Pancreas (tissue), 10 donors: Measurements from ENCODE around the gene LAMC3. TPM values are rescaled to one million over a fixed set of nuclear protein-coding genes. Genes with fewer than 3 reads are reported as not detected.

Experiments used
- ATAC-seq, 4 donors: fragments of 200-7000 bp; cut with Tn5 transposase; one replicate each; pipeline versions ENCODE4 v1.8.0 to v1.9.1; 2020; ENCODE audit warnings: mild to moderate bottlenecking in 4 of 4, moderate library complexity in 4 of 4
- DNase-seq, 6 donors: peaks; one replicate each; pipeline ENCODE4 v3.0.0-alpha.2; 2020
- FAIRE-seq: peaks from 2 replicates; lab custom pipeline; 2012; peaks lifted over from hg19 to GRCh38; lab: Jason Lieb, UNC
- H3K27ac ChIP-seq, 4 donors: fragments of 200-600 bp; sonication (generic); 1 replicate in 3 of 4; 2 replicates in 1 of 4; pipeline versions ENCODE4 v1.5.0 to v1.8.0; 2020
- H3K27me3 ChIP-seq, 4 donors: fragments of 200-600 bp; one replicate each; pipeline ENCODE4 v1.8.0; 2021
- H3K36me3 ChIP-seq, 3 donors: fragments of 200-600 bp; sonication (generic) in 1 of 3; one replicate each; pipeline versions ENCODE4 v1.5.0 to v1.8.0; 2020 to 2021
- H3K4me1 ChIP-seq, 3 donors: fragments of 200-600 bp; one replicate each; pipeline ENCODE4 v1.8.0; 2021
- H3K4me3 ChIP-seq, 4 donors: fragments of 200-600 bp; sonication (generic) in 2 of 4; one replicate each; pipeline versions ENCODE4 v1.5.0 to v1.8.0; 2020 to 2021
- H3K9me3 ChIP-seq, 4 donors: fragments of 200-600 bp; one replicate each; pipeline ENCODE4 v1.8.0; 2021
- WGBS, 2 donors: extraction: QIAGEN DNeasy Blood & Tissue Kit; methylation state at CpG; one replicate each; pipeline ENCODE4 v1.1.7; 2013; 5-methylcytosine and 5-hydroxymethylcytosine counted together
- intact Hi-C, 3 donors: fragments of 100-400 bp; cut with DNase I; formaldehyde crosslinking; loops; one replicate each; pipeline versions ENCODE4 v1.11.1 to v1.14.2; 2022
- polyA plus RNA-seq, 2 donors: library from polyadenylated mRNA; stranded (reverse); fragments of 200-250 nt; gene quantifications; one replicate each; pipeline ENCODE4 v1.2.3, GENCODE V29; 2013
- total RNA-seq, 6 donors: library from RNA; stranded (reverse); fragmentation: NEBNext Ultra II Directional in 4 of 6; extraction: Animal tissue kit (Norgen Biotek cat#: 25700) in 4 of 6; gene quantifications; one replicate each; pipeline versions ENCODE4 v1.2.1 to v1.2.4, GENCODE V29; 2021 to 2023
- TF ChIP-seq, protein P1 (sequence below), 4 donors: fragments of 200-600 bp; sonication (generic) in 3 of 4; IDR thresholded peaks; one replicate each; pipeline versions ENCODE4 v1.5.0 to v1.8.0; 2021; ENCODE audit warnings: antibody characterized with exemption in 4 of 4
- donor health status: healthy with polysubstance abuse.
- donor health status: DM: no; HTN: no; CAD: no; lungs with moderate emphysema.
- donor health status: DM: no; HTN: no; CAD: no.
- donor health status: control.
- donor health status: control.
- donor health status: Bipolar disorder and iron deficiency.
- donor health status: DM: yes; HTN: yes; CAD: no.
- donor health status: DM: no; HTN: no; CAD: no.
- donor health status: DM: no; HTN: no; CAD: no.
- donor health status: DM: yes; HTN: yes; CAD: no.

Gene LAMC3
- total and polyA plus RNA-seq, 8 donors, result 1.1 to 8.9 (median 2.7) TPM

DNA sequence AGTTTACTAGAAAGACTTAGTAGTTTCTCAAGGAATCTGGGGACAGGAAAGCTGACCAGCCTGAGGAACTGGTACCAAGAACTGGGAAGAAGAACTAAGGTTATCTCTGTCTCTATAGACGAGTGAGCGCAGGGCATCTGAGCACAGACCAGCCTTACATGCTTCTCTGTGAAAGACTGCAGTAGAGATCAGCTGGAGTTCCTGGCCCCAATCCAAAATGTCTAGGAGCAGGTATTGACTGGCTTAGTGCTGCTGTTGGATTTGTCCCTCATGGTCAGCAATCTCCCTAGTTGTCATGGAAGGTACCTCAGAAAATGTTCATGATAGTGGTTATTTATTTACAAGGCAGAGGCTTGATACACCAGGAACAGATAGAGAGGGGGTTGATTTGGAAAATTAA, 129.7 kb downstream of the LAMC3 start:
- intact Hi-C loops, result no loop called here
- DNase-seq, result peak in 4 of 6 donors; percentile 49 to 66 (median 57)
- H3K4me1 ChIP-seq, result no peaks in the 10 kb centered on the region
- H3K27ac ChIP-seq, result no peak overlapping the region
- ATAC-seq, result peak; percentile 64 to 81 (median 70)
- peaks cover 21 to 74% (median 23%) of the 10 kb centered on the region in 3 donors for H3K36me3 ChIP-seq
- FAIRE-seq, result no peak
- WGBS, 2 donors, result 41 to 59% methylated on average over 2 of the region's 2 CpGs
- H3K27me3 ChIP-seq, result no peaks in the 10 kb centered on the region
- TF ChIP-seq, protein P1, sequence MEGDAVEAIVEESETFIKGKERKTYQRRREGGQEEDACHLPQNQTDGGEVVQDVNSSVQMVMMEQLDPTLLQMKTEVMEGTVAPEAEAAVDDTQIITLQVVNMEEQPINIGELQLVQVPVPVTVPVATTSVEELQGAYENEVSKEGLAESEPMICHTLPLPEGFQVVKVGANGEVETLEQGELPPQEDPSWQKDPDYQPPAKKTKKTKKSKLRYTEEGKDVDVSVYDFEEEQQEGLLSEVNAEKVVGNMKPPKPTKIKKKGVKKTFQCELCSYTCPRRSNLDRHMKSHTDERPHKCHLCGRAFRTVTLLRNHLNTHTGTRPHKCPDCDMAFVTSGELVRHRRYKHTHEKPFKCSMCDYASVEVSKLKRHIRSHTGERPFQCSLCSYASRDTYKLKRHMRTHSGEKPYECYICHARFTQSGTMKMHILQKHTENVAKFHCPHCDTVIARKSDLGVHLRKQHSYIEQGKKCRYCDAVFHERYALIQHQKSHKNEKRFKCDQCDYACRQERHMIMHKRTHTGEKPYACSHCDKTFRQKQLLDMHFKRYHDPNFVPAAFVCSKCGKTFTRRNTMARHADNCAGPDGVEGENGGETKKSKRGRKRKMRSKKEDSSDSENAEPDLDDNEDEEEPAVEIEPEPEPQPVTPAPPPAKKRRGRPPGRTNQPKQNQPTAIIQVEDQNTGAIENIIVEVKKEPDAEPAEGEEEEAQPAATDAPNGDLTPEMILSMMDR (IDR thresholded peaks at IDR 0.05), result no peak
- no peak overlapping the region for H3K4me3 ChIP-seq
- H3K9me3 ChIP-seq, result no peaks in the 10 kb centered on the region

DNA sequence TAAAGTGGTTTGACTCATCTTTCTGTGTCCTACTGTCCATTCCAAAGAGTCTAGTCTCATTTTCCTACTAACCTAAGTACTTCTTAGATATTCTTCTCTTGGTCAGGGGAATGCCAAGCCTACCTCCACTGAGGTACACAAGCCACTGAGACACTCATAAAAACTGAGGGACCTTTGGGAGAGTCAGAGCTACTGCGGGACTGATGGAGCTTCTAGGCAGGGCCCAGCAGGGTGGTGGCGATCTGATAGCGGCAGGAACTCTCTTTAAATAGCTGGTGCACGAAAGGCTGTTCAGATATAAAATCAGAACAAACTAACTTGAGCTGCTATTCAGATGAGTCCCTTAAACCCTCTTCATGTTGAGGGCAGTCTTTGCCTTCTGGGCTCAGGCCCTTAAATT, 131.1 kb downstream of the LAMC3 start:
- Histone ChIP-seq H3K36me3 (peaks cover 15 to 71% (median 19%) of the 10 kb centered on the region in 3 donors), H3K27ac (no peak overlapping the region), H3K9me3 (no peaks in the 10 kb centered on the region), H3K4me3 (no peak overlapping the region), H3K27me3 (no peaks in the 10 kb centered on the region), H3K4me1 (no peaks in the 10 kb centered on the region)
- ATAC-seq, result no peak
- 97% methylated on average over 4 of the region's 4 CpGs for WGBS, 2 donors
- no peak for DNase-seq
- FAIRE-seq, result no peak
- intact Hi-C loops, result no loop called here
- TF ChIP-seq, protein P1 (IDR thresholded peaks at IDR 0.05), result no peak

DNA sequence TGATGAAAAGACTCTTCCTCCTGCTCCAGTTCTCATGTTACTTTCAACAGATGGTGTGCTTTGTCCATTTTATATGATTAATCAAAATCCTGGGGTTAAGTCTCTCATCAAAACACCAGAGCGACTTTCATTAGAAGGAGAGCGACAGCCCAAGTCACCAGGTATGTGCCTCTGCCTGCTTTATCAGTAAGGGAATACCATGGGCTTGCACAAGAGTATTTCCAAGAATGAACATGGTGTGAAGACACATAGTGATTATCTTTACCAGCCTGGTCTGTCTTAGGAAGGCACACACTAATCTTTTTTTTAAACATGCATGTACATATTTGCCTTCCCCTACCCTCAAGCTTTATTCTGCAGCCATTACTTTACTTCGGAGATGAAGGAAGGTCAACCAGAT, 131.6 kb downstream of the LAMC3 start:
- ATAC-seq, result no peak
- H3K36me3 ChIP-seq, result peaks cover 11 to 71% (median 15%) of the 10 kb centered on the region in 3 donors
- H3K27ac ChIP-seq, result no peak overlapping the region
- TF ChIP-seq, protein P1 (IDR thresholded peaks at IDR 0.05), result no peak
- H3K4me1 ChIP-seq, result no peaks in the 10 kb centered on the region
- no peaks in the 10 kb centered on the region for H3K9me3 ChIP-seq
- no peak for DNase-seq
- FAIRE-seq, result no peak
- WGBS, 2 donors, result 90 to 95% methylated on average over 3 of the region's 3 CpGs
- no peaks in the 10 kb centered on the region for H3K27me3 ChIP-seq
- intact Hi-C loops, result no loop called here
- no peak overlapping the region for H3K4me3 ChIP-seq

DNA sequence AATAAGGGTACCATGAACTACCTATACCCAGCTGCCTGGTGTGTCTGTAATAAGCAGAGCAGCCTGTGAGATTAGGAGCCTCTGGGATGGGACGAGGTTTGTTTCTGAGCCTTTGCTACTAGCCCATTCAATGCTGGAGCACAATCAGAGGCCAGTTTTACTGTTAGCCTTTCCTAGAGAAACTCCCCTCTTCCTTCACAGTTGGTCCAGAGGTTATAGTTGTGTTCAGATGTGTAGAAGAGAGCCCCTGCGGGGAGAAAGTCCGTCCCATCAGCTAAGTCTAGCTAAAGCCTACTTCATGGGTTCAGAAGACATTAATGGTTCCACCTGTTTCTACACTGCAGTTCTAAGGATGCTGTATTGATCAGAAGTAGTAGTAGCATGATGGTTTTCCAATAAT, 133.2 kb downstream of the LAMC3 start:
- Histone ChIP-seq H3K4me3 (no peak overlapping the region), H3K27ac (no peak overlapping the region), H3K9me3 (no peaks in the 10 kb centered on the region), H3K36me3 (peaks cover 7 to 69% (median 13%) of the 10 kb centered on the region in 3 donors), H3K4me1 (no peaks in the 10 kb centered on the region), H3K27me3 (no peaks in the 10 kb centered on the region)
- no peak for DNase-seq
- TF ChIP-seq, protein P1 (IDR thresholded peaks at IDR 0.05), result no peak
- no peak for ATAC-seq
- 92 to 98% methylated on average over 3 of the region's 3 CpGs for WGBS, 2 donors
- intact Hi-C loops, result no loop called here
- FAIRE-seq, result no peak

Other genes with a start within 250 kb of the LAMC3 start
- gene ABL1, start 173.9 kb upstream of the LAMC3 start, total RNA-seq, result 10 to 100 TPM; 16.4 to 31.9 (median 22.2) TPM
- gene ABL1, start 173.9 kb upstream of the LAMC3 start, polyA plus RNA-seq, result 10 to 100 TPM; 15.3 to 16.8 TPM
- gene QRFP, start 112.4 kb upstream of the LAMC3 start, total RNA-seq, result not detected
- gene QRFP, start 112.4 kb upstream of the LAMC3 start, polyA plus RNA-seq, result not detected
- gene FIBCD1, start 69.9 kb upstream of the LAMC3 start, total RNA-seq, result under 1 TPM in 1 of 6 donors, not detected in 5; 0.47 TPM
- not detected for gene FIBCD1, start 69.9 kb upstream of the LAMC3 start, polyA plus RNA-seq
- gene AIF1L, start 87.4 kb downstream of the LAMC3 start, total RNA-seq, result 1 to 10 TPM; 2.4 to 5.0 (median 3.8) TPM
- gene AIF1L, start 87.4 kb downstream of the LAMC3 start, polyA plus RNA-seq, result 1 to 10 TPM; 4.0 to 4.6 TPM
- 10 to 100 TPM; 24.3 to 38.3 (median 27.8) TPM for gene NUP214, start 116.4 kb downstream of the LAMC3 start, total RNA-seq
- 10 to 100 TPM; 24.9 to 35.3 TPM for gene NUP214, start 116.4 kb downstream of the LAMC3 start, polyA plus RNA-seq